ENCODE measurements around the gene ARFGAP1.

The ARFGAP1 gene

DNA sequence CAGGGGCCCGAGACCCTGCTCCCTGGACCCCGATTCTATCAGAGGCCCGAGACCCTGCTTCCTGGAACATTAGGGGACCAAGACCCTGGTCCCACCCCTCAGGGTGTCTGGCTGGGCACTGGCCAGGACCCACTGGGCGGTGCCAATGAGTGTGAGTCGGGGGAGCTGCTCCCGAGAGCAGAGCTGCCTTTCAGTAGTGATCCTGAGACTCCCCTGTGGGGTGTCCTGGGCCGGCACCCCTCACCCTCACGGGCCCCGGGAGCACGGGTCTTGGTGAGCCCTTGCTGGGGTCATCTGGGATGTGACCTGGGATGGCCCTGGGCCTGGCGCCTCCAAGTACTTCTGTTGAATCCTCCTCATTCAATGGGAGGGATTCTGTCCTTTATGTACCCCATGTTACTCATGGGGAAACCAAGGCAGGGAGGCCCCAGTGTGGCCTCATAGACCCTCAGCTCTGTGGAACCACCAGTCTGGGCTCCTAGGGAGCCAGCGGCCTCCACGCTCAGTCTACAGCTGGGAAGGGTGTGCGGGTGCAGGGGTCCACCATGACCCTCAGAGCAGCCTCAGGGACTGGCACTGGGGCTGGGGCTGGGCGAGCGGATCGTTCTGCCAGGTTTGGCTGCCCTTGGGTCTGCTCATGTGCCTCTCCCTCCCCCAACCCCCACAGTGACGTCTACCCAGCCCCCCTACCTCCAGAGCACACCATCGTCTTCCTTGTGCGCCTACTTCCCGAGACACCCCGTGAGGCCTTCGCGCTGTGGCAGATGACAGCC is 46.0 kb downstream of the ARFGAP1 start:
- DNase-seq (ENCODE audit: low spot score) (no peak), FAIRE-seq (peak; percentile 35)

DNA sequence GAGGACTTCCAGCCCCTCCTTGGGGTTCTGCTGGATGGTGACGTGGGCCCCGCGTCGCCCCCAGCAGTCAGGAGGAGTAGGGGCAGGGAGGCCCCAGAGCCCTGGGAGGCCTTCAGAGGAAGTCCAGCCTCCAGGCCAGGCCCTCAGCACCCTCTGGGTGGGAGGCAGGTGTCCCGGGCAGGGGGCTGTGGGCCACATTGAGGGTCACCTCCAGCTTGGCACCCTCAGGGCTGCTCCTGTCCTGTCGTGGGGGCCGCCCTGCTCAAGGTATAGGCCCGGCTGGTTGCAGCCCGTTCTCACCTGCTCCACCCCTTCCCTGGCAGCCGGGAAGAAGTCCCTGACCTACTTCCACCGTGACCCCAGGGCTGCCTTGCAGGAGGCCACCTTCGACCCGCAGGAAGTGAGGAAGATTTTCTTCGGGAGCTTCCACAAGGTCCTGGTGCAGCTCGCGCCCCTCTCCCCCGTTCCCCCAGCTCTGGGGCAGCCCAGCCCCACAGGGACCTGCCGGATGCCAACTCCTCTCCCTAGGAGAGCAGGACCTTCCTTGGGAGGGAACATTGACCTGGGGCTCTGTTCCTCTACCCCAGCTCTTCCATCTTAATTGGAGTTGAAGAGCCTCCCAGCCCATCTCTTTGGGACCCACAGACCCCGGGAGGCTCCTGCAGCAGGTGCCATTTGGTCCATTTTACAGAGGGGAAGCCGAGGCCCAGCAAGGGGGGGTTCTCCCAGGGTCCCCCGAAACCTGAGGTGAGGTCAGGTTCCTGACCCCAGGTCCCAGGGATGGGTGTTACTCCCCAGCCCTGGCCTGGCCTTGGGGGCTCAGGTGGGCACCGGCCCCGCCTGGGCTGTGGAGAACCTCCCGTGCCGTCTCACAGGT is 46.8 kb downstream of the ARFGAP1 start:
- FAIRE-seq = peak; percentile 37
- no peak for DNase-seq (ENCODE audit: low spot score)

GRCh38 chr20:63320041-63320511 is 47.5 kb downstream of the ARFGAP1 start:
- FAIRE-seq = peak; percentile 93

GRCh38 chr20:63320616-63321147 is 48.1 kb downstream of the ARFGAP1 start:
- DNase-seq (ENCODE audit: low spot score) (no peak), FAIRE-seq (no peak)

More at GRCh38 chr20:63320041-63320511, 47.5 kb downstream of the ARFGAP1 start:
- DNase-seq (ENCODE audit: low spot score) = no peak

DNA sequence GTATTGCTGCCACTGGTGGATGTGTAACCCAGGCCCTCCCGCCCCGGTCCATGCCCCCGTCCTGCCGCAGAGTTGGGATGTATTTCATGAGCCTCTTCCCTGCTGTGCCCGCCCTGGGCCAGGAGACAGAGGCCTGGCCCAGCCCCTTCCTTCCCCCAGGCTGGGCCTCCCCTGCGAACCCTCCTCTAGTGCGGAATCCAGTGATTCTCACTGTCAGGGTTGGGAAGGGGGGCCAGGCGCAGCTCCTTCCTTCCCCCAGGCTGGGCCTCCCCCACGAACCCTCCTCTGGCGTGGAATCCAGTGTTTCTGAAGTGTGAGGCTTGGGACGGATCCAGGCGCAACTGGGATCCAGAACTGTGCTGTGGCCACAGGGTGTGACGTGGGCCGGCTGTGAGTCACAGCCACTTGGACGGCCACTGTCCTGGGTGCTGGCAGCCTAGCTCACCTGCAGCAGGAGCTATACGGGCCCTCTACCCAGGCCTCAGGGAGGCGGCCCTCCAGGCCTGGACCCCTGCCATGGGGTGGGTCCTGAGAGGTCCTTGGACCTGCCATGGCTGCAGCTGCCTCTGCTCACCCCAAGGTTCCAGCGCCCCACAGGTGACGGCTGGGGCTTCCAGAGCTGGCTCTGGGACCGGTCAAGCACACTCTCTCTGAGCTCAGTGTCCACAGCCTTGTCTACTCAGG is 48.7 kb downstream of the ARFGAP1 start:
- peak; percentile 35 for FAIRE-seq
- no peak for DNase-seq (ENCODE audit: low spot score)

DNA sequence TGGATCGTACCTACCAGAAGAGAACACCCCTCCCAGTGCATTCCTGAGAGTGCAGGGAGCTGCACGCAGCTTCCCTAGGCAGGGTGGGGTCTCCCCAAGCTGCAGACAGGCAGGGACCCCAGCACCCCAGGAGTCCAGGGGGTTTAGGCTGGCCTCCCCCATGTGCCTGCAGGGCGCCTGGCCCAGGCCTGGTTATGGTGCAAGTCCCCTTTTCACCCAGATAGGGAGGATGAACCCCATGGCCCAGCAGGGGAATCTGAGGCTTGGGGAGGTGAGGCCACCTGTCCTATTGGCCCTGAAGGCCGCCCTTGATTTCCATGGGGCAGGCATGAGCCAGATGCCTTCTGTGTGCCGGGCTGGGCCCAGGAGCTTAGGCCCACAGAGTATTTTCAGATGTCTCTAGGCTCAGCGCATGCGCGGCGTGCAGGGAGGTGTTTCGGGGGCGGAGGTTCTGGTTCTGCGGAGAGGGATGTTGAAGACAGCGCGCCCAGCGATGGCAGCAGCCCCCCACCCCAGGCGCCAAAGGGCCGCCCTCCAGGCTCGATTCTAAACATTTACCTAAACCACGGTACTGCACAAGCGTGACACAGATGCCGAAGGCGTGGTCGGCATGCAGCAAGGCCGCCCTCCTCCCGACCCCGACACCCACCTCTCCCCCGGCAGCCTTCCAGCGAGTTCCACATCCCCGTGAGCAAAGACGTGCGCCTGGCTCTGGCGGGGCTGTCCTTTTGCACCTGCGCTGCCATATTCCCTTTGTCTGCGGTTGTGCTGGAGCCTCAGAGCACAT is 49.7 kb downstream of the ARFGAP1 start:
- DNase-seq (ENCODE audit: low spot score) (no peak), FAIRE-seq (no peak)

GRCh38 chr20:63322933-63323273 is 50.3 kb downstream of the ARFGAP1 start:
- no peak for FAIRE-seq
- no peak for DNase-seq (ENCODE audit: low spot score)

- FAIRE-seq (no peak), DNase-seq (ENCODE audit: low spot score) (no peak)
Observed at GRCh38 chr20:63323357-63323981, 50.9 kb downstream of the ARFGAP1 start.

GRCh38 chr20:63325021-63325471 is 52.4 kb downstream of the ARFGAP1 start:
- FAIRE-seq (no peak), DNase-seq (ENCODE audit: low spot score) (no peak)

DNA sequence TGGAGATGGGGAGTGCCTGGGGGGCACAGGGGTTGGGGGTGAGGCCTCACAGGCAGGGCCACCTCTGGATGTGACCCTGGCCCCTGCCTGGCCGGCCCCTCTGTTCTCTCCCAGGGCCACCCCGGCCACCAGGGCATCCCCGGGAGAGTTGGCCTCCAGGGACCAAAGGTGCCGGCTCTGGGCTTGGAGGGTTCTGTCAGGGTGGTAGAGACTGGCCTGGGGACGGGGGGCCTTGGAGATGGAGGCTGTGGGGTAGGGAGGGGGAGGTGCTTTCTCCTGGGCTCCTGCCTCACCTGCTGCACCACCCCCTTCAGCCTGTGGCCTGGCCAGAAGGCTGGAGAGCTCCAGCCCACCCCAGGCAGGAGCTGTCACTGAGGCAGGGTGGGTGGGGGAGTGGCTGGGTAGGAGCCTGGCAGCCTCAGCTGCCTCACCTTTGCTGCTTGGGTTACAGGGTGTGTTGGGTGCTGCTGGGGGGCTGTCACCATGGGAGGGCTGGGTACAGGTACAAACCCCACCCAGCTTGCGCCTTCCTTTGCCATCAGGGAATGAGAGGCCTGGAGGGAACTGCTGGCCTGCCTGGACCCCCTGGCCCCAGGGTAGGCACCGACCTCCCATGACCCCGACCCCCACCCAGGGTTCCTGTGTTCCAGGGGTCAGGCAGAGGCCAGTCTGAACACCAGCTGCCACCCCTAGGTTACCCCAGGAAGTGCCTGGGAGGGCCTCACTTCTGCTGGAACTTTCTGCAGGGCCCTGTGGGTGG is 53.1 kb downstream of the ARFGAP1 start:
- peak; percentile 20 for FAIRE-seq
- no peak for DNase-seq (ENCODE audit: low spot score)

DNA sequence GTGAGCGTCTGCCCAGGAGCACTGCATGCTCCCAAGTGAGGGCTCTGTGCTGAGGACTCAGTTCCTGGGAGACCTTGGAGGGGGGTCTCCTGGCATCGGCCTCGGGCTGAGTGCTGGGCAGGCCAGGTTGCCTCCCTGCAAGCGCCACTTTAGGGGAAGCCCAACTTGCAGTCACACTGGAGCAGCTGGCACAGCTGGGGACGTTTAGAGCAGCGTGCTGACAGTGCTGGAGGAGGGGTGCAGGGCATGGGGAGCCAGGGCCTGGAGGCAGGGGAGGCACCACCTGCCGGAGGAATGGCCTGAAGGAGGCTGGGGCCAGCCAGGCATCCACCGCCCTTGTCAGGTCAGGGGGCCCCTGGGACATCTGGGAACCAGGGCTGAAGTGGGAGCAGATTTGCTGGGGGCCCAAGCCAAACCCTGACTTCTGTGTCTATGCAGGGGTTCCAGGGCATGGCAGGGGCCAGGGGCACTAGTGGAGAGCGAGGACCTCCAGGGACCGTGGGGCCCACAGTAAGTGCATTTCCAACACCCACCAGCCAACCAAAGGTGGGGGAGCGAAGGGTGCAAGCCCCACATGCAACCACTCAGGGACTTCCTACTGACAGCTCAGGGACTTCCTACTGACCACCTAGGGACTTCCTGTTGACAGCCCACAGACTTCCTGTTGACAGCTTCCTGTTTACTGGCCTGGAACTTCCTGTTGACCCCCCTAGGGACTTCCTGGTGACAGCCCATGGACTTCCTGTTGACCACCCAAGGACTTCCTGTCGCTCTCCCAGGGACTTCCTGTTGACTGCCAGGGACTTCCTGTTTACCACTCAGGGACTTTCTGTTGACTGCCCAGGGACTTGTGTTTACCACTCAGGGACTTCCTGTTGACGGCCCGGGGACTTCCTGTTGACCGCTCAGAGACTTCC is 54.0 kb downstream of the ARFGAP1 start:
- FAIRE-seq = no peak
- DNase-seq (ENCODE audit: low spot score) = no peak

DNA sequence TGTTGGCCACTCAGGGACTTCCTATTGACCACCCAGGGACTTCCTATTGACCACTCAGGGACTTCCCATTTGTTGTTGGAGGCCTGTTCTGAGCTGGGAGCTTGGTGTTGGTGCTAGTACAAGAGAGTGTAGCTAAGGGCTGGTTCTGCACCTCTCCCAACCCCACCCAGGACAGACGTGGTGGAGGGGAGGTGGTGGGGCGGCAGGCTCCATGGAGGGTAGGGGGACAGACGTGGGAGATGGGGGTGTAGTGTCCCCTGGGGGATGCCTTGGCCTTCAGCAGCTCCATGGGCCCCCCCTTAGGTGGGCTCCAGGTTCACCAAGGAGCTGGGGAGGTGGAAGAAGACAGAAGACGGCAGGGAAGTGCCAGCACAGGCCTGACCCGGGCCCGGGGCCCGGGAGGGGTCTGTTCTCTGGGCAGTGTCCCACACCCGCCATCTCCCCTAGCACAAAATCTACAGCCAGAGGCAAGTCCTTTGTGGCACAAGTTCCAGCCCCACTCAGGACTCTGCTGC is 54.7 kb downstream of the ARFGAP1 start:
- no peak for DNase-seq (ENCODE audit: low spot score)
- FAIRE-seq = peak; percentile 67

GRCh38 chr20:63328026-63328700 is 55.5 kb downstream of the ARFGAP1 start:
- FAIRE-seq (peak; percentile 79), DNase-seq (ENCODE audit: low spot score) (no peak)

GRCh38 chr20:63328718-63329275 is 56.2 kb downstream of the ARFGAP1 start:
- no peak for FAIRE-seq

GRCh38 chr20:63329331-63330083 is 56.9 kb downstream of the ARFGAP1 start:
- no peak for FAIRE-seq
- no peak for DNase-seq (ENCODE audit: low spot score)

More at GRCh38 chr20:63328718-63329275, 56.2 kb downstream of the ARFGAP1 start:
- DNase-seq (ENCODE audit: low spot score) = no peak

GRCh38 chr20:63330084-63330760 is 57.6 kb downstream of the ARFGAP1 start:
- DNase-seq (ENCODE audit: low spot score) = no peak
- FAIRE-seq = peak; percentile 75

Measured in urothelium cell line (cell line).